Adipocyte (in vitro differentiated cells): Measurements from ENCODE around the gene BEX3.
"Not testable (repeated sequence)": the region's sequence is repeated elsewhere in the genome, so short reads cannot be mapped to it uniquely, and the experiment has no call there.

Source experiments
- DNase-seq: peaks from one replicate; pipeline ENCODE4 v3.0.0-alpha.2; 2015; ENCODE audit warnings: low read depth
- H3K27me3 ChIP-seq: replicated peaks from 2 replicates; pipeline ENCODE4 v1.7.0; 2013; ENCODE audit warnings: mild to moderate bottlenecking, low read length, moderate library complexity; ENCODE audit not compliant: control insufficient read depth, insufficient read depth
- H3K36me3 ChIP-seq: 2 replicates; pipeline ENCODE4 v1.7.0; 2013; ENCODE audit warnings: low read length, mild to moderate bottlenecking, moderate library complexity; ENCODE audit not compliant: control insufficient read depth, insufficient read depth, severe bottlenecking
- H3K4me1 ChIP-seq: 2 replicates; pipeline ENCODE4 v1.7.0; 2013; ENCODE audit warnings: mild to moderate bottlenecking, low read length, moderate library complexity; ENCODE audit not compliant: control insufficient read depth, insufficient read depth
- H3K4me3 ChIP-seq: 2 replicates; pipeline ENCODE4 v1.7.0; 2013; ENCODE audit warnings: mild to moderate bottlenecking, low read length, moderate library complexity
- H3K9ac ChIP-seq: 2 replicates; pipeline ENCODE4 v1.7.0; 2013; ENCODE audit warnings: mild to moderate bottlenecking, low read length, moderate library complexity
- H3K9me3 ChIP-seq: 2 replicates; pipeline ENCODE4 v1.7.0; 2013; ENCODE audit warnings: mild to moderate bottlenecking, low read length, moderate library complexity; ENCODE audit not compliant: control insufficient read depth

Gene BEX3

DNA sequence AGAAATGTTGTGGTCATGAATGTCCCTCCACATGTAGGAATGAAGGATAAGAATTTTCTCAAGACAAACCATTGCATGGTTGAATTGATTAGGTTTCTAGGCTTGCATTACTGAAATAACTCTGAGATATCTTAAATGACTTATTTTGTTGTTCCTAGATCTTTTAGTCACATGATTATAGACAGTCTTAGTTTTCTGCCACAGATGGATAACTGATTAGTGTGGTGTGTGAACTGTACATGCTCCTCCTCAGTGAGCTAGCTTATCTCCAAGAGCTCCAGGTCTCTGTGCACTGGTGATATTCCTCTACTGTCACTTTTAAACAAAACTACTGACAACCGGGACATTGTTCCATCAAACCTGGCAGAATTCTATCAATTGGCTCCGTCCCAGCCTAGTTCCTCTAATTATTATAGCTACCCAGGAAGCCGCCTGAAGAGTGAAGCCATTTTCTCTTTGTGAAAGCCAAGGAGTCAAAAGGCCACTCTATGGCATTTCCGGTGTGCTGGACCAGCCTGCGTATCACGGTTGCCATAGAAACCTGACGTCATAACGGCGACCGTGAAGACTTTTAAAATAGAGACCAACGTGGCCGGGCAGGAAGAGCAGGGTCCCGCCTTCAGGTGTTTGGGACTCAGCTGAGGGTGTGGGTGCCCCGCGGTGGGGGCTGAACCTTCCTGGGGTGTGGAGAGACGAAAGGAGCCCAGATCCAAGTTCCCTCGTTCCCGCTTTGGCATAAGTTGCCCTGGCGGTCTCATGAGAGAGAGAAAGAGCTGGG lies 28.1 kb downstream of the BEX3 start:
- DNase-seq: peak; percentile 83
- H3K27me3 ChIP-seq: peaks cover 8% of the 10 kb centered on the region
- H3K4me3 ChIP-seq: peak overlapping the region; percentile 86
- H3K4me1 ChIP-seq: peaks cover 5% of the 10 kb centered on the region
- no peaks in the 10 kb centered on the region for H3K36me3 ChIP-seq
- H3K9ac ChIP-seq: peak overlapping the region; percentile 71
- H3K9me3 ChIP-seq: no peaks in the 10 kb centered on the region

DNA sequence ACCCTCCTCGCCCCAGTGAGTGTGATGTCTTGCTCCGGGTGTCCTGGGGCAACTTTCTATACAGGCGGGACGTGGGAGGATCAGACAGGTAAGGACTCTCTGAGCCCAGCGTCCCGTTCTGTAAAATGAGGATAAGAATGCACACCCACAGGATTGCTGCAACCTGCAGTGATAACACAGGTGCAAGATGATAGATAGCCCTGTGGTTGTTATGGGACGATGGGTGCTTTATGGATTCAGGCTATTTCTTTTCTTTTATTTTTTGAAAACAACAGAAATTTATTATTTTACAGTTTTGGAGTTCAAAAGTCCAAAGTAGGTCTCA lies 28.6 kb downstream of the BEX3 start:
- peak overlapping the region; percentile 71 for H3K9ac ChIP-seq
- no peak for DNase-seq
- peak overlapping the region; percentile 86 for H3K4me3 ChIP-seq
- H3K4me1 ChIP-seq: peaks cover 5% of the 10 kb centered on the region
- H3K9me3 ChIP-seq: no peaks in the 10 kb centered on the region
- no peaks in the 10 kb centered on the region for H3K36me3 ChIP-seq
- H3K27me3 ChIP-seq: peaks cover 8% of the 10 kb centered on the region

DNA sequence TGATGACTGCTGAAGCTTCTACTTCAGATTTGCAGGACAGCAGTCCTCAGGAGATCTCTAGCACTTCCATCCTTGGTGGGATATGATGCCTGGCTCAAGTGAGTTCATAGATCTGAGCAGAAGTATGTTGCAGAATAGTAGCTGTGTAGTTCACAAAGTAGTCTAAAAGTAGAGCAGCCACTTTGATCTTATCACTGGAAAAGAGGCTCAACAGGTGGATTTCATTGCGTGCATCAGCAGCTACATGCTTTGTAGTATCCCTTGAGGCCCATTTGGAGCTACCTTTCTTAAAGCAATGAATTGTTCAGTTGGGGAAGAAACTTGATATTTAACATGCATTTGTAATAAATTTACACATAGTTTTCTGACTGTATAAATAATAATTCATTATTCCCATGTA lies 29.9 kb downstream of the BEX3 start:
- peaks cover 8% of the 10 kb centered on the region for H3K27me3 ChIP-seq
- no peaks in the 10 kb centered on the region for H3K36me3 ChIP-seq
- H3K4me1 ChIP-seq: peaks cover 5% of the 10 kb centered on the region
- H3K9ac ChIP-seq: no peak overlapping the region
- DNase-seq: no peak
- H3K4me3 ChIP-seq: no peak overlapping the region
- H3K9me3 ChIP-seq: no peaks in the 10 kb centered on the region

DNA sequence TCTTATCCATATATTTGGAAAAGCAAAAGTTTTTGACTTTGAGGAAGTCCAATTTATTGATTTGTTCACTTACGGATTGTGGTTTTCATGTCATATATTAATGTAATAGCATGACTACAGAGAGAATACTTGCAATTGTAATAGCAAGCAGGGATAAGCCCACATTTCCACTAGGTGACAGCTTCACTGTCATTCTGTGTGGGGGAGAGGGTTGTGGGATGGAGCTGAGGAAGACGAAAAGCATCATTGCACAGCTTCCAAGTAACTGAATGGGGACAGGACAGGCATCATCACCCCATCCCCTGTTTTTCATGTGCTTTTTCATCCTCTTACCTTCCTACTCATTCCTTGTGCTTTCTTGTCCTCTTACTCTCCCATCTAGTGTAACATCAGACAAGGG lies 31.4 kb downstream of the BEX3 start:
- no peaks in the 10 kb centered on the region for H3K9me3 ChIP-seq
- H3K9ac ChIP-seq: no peak overlapping the region
- H3K4me3 ChIP-seq: no peak overlapping the region
- no peak for DNase-seq
- peaks cover 5% of the 10 kb centered on the region for H3K4me1 ChIP-seq
- peaks cover 8% of the 10 kb centered on the region for H3K27me3 ChIP-seq
- H3K36me3 ChIP-seq: no peaks in the 10 kb centered on the region

DNA sequence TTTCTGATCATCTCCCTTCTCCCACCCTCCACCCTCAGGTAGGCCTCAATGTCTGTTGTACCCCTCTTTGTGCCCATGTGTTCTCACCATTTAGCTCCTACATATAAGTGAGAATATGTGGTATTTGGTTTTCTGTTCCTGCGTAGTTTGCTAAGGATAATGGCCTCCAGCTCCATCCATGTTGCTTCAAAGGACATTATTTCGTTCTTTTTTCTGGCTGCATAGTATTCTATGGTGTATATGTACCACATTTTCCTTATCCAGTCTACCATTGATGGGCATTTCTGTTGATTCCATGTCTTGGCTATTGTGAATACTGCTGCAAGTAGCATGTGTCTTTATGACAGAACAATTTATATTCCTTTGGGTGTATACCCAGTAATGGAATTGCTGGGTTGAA lies 35.4 kb downstream of the BEX3 start:
- peaks cover 11% of the 10 kb centered on the region for H3K27me3 ChIP-seq
- not testable (repeated sequence) for H3K4me3 ChIP-seq, DNase-seq, H3K36me3 ChIP-seq, H3K9me3 ChIP-seq, H3K4me1 ChIP-seq, H3K9ac ChIP-seq

DNA sequence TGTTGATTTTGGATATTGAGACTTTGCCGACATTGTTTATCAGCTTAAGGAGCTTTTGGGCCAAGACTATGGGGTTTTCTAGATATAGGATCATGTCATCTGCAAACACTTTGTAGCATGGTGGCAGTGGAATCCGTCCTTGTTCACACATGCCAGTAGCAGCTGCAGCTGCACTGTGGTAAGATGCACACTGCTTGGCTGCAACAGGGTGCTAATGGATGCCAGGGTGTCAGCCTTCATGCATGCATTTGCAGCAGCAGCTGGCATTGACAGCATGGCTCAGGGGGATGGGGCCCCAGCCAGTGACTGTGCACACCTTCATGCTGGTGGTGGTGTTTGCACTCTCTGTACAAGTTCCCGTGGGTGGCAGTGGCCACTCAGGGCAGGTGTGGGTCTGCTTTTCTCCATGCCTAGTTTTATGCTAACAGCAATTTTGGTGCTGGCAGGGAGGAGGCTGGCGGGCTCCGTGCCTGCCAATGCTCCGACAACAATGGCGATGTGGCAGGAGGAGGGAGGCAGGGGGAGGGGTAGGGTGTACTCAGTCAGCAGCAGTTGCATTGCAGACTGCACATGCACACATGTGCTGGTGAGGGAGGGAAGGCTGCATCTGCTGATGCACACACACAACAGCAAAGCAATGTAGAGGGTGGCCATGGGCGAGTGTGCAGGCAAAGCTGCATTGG lies 37.5 kb downstream of the BEX3 start:
- H3K4me1 ChIP-seq: no peaks in the 10 kb centered on the region
- no peak for DNase-seq
- H3K9me3 ChIP-seq: no peaks in the 10 kb centered on the region
- H3K27me3 ChIP-seq: peaks cover 4% of the 10 kb centered on the region
- no peak overlapping the region for H3K4me3 ChIP-seq
- no peak overlapping the region for H3K9ac ChIP-seq
- H3K36me3 ChIP-seq: no peaks in the 10 kb centered on the region

DNA sequence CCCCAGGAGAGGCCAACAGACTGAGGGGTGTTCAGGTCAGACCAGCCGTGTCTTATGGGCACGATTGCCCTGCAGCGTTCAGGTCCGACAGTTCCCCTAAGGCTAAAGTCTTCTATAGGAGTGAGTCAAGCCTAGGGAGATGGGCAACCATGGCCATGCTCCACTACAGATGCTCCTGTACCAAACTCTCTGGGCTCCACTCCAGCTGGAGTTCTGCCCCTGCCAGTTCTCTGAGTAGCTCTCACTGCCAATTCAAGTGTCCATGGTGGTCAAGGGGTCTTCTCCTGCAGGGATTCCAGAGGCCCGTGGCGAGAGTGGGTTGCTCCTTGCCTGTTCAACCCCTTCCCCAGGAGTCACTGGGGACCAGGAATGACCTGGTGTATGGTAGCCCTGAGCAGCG lies 38.2 kb downstream of the BEX3 start:
- no peak overlapping the region for H3K4me3 ChIP-seq
- no peaks in the 10 kb centered on the region for H3K36me3 ChIP-seq
- no peak for DNase-seq
- no peaks in the 10 kb centered on the region for H3K9me3 ChIP-seq
- no peak overlapping the region for H3K9ac ChIP-seq
- H3K4me1 ChIP-seq: no peaks in the 10 kb centered on the region
- H3K27me3 ChIP-seq: peaks cover 4% of the 10 kb centered on the region

DNA sequence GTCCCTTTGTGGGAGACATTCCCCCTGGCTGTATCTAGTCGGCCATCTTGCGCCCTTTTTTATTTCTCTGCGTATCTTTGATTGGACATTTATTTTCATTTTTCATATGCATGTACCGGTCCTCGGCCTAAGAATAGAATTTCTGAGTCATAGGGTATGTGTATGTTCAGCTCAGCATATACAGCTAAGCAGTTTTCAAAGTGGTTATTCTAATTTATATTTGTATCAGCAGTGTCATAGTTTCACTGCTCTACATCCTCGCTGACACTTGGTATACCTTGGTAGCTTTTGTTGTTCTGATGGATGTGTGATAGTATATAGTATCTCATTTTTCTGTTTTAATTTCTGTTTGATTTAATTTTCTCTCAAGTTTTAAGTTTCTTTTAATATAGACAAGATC lies 38.7 kb downstream of the BEX3 start:
- DNase-seq: no peak
- Histone ChIP-seq H3K4me1 (no peaks in the 10 kb centered on the region), H3K9ac (no peak overlapping the region), H3K9me3 (no peaks in the 10 kb centered on the region), H3K27me3 (peaks cover 4% of the 10 kb centered on the region), H3K4me3 (no peak overlapping the region), H3K36me3 (no peaks in the 10 kb centered on the region)

DNA sequence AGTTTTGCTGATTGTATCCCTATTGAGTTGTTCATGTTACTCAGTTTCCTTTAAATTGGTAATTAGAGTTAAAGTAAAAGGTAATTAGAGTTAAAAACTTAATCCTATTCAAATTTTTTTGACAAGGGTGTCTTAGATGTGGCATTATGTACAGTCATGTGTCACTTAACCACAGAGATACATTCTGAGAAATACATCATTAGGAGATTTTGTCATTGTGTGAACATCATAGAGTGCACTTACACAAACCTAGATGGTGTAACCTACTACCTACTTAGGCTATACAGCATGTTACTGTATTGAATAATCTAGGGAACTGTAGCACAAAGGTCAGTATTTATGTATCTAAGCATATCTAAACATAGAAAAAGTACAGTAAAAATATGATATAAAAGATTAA lies 39.2 kb downstream of the BEX3 start:
- H3K4me1 ChIP-seq: no peaks in the 10 kb centered on the region
- no peaks in the 10 kb centered on the region for H3K36me3 ChIP-seq
- peaks cover 4% of the 10 kb centered on the region for H3K27me3 ChIP-seq
- H3K9ac ChIP-seq: no peak overlapping the region
- DNase-seq: no peak
- H3K9me3 ChIP-seq: no peaks in the 10 kb centered on the region
- no peak overlapping the region for H3K4me3 ChIP-seq

DNA sequence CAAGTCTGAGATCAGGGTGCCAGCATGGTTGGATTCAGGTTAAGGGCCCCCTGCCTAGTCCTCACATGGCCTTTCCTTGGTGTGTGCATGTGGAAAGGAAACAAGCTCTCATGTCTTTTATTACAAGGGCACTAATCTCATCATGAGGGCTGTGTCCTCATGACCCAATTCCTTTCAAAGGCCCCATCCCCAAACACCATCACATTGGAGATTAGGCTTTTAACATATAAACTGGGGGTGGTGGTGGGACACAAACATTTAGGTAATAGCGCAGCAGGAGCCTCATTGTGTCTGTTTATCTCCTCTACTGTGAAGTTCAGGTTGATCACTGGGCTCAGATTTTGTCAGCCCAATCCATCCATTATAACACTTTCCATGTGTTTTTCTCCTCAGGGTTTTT lies 41.0 kb downstream of the BEX3 start:
- Histone ChIP-seq H3K4me1 (no peaks in the 10 kb centered on the region), H3K27me3 (peaks cover 4% of the 10 kb centered on the region), H3K9me3 (no peaks in the 10 kb centered on the region), H3K9ac (no peak overlapping the region), H3K36me3 (no peaks in the 10 kb centered on the region), H3K4me3 (no peak overlapping the region)
- no peak for DNase-seq

DNA sequence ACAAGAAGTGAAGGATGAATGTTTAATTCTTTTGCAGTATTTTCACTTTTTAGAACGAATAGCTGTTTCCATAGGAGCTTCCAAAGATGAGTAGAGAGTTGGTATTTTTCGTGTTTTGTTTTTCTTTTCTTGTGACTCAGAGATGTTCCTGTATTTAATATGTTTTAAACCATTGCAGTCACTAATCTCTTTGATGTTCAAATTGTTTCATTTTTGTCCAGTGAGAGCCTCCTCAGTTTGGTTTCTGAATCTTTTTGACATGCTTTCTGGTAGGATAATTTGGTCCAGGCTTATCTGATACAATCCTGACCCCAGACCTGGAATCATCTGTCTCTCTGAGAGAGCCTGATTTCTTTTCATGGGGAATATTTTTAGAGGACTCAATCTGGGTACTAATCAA lies 41.6 kb downstream of the BEX3 start:
- Histone ChIP-seq H3K4me1 (no peaks in the 10 kb centered on the region), H3K9ac (no peak overlapping the region), H3K36me3 (no peaks in the 10 kb centered on the region), H3K27me3 (peaks cover 4% of the 10 kb centered on the region), H3K9me3 (no peaks in the 10 kb centered on the region), H3K4me3 (no peak overlapping the region)
- peak; percentile 48 for DNase-seq
